HG03520 (cell line): Measurements from ENCODE around the gene G6PC3.

Source experiments
- ATAC-seq: cut with Tn5 transposase; IDR thresholded peaks from one replicate; pipeline ENCODE4 v1.9.1; 2021; ENCODE audit warnings: mild to moderate bottlenecking, moderate library complexity; ENCODE audit not compliant: unreplicated experiment

Gene G6PC3

DNA sequence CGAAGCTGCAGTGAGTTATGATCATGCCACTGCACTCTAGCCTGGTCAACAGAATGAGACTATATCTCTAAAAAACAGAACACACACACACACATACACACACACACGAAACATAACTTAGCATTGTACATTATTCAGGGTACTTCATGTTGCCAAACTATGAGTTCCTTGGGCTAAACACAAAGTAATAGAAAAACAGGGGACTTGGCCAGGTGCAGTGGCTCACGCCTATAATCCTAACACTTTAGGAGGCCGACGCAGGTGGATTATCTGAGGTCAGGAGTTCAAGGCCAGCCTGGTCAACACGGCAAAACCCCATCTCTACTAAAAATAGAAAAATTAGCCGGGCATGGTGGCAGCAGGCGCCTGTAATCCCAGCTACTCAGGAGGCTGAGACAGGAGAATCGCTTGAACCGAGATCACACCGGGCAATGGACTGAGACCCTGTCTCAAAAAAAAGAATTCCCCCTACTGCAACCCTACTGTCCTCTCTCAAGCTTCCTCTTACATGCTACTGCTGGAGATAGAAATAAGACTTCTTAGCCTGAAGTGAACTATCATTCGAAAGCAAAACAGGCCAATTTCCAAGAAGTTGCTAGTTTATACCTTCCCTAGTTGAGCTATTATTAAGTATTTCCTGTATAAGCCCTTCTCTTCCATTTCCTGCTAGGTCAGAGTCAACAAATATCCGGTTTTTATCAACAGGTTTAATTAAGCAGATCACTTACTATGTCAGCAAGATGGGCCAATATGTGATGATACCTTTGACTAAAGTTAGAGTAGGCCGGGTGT, 11.2 kb upstream of the G6PC3 start:
- no peak for ATAC-seq

DNA sequence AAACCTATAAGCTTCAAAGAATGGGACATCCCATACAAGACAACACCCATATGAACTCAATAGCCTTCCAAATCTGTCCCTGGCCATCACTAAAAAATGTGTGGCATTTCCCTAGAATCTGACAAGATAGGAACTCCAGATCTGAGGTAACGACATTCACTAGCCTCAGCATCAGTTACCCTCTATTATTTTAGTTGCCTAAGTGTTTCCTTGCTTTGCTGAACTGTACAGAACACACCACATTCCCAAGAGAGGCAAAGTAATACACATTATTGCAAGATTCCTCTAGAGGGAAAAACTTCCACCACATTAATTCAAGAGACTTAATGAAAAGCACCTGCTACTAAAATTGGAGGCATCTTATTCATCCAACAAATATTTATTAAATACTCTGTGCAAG, 9.1 kb upstream of the G6PC3 start:
- ATAC-seq, result no peak

DNA sequence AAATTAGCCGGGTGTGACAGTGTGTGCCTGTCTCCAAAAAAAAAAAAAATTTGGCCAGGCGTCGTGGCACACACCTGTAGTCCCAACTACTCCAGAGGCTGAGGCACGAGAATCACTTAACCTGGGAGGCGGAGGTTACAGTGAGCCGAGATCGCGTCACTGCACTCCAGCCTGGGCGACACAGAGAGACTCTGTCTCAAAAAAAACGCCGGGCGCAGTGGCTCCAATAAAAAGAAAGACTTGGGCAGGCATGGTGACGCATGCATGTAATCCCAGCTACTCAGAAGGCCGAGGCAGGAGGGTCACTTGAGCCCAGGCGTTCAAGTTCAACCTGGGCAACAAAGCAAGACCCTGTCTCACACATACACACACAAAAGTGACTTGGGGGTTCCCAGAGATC, 7.7 kb upstream of the G6PC3 start:
- ATAC-seq, result no peak

DNA sequence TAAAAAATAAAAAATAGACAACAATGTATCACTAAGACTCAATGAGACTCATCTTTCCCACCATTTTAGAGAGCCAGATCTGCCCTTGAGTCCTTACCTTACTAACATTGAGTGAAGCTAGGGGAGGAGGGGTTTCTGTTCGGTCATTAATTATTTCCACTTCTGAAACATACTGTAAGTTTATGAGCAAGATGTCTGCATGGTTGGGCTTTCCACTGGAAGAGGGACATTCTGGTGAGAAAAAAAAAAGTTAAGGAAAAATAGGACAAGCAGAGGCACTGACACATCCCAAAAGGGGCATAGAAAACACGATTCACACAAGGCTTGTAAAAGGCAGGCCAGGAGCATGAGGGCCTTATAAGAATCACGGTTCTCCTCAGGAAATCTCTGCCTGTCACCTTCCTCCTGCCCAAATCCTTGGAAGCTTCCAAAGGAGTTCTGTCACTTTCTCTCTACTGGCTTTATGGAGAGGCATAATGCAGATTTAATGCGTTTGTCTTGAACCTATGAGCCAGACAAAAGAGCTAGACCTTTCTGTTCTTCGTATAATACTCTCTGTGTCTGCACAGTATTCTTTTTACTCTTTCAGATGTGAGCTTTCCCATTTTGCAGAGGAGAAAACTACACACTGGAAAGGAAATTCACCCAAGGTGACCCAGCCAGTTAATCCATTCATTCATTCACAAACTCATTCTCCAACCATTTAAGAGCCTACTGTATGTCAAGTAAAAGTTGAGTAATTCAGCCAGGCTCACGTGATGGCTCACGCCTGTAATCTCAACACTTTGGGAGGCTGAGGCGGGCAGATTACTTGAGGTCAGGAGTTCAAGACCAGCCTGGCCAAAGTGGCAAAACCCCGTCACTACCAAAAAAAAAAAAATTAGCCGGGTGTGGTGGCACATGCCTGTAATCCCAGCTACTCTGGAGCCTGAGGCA, 6.6 kb upstream of the G6PC3 start:
- ATAC-seq, result no peak

DNA sequence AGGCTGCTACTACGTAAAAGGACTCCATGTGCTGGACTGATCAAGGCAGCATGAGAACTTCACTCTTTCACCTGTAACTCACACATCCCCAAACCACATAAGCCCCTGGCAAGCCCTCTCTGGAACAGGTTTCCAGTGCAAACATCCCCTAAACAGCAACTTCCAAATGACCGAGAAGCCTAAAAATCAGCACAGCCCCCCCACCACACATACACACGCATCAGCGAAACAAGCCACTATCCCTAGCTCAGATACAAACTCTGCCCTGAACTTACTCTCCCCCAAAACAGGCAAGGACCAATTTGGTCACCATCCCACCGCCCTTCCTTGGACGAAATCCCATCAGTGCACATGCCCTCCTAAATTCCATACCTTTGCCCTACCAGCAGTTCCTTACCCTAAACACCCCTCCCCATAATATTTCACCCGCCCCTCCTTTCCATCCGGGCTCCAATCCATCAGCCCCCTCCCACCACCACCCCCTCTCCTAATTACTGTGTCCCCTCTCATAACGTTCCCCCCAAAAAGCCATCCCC, 4.8 kb upstream of the G6PC3 start:
- no peak for ATAC-seq

DNA sequence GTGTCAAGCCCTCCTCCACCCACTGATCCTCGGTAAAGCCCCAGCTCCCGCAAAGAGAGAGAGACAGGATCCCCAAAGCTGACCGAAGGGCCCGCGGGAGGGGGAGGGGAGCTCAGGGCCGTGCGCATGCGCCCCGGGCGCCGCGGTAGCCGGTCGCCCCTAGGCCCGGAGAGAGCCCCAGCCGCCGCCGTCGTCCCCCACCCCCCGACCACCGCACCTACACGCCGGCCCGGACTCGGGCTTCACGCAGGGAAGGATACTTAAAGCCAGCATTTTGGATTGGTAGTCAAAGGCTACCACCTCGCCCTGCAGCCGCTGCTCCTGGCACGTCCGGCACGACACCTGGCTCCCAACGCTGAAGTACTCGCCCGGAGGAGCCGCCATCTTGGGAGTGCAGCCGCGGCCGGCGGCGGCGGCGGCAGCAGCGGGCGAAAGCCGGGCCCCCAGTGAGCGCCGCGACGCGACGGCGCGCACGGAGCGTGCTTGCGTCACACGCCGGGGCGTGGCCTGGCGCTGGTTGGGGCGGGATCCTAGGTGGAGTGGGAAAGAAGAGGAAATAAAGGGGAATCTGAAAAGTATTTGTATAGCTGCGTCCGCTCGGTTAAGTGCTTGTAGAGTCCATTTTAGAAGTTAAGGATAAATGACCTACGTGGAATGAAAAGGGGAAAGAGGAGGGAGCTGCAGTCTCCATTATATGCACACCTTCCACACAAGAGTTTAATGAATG, 4.2 kb upstream of the G6PC3 start, which contains the start of gene LSM12:
TSS of gene LSM12 (minus strand) at position 468 of the 727 bp plus-strand sequence. CDS start at position 384, 84 bp downstream.
- ATAC-seq, result peak; percentile 62

DNA sequence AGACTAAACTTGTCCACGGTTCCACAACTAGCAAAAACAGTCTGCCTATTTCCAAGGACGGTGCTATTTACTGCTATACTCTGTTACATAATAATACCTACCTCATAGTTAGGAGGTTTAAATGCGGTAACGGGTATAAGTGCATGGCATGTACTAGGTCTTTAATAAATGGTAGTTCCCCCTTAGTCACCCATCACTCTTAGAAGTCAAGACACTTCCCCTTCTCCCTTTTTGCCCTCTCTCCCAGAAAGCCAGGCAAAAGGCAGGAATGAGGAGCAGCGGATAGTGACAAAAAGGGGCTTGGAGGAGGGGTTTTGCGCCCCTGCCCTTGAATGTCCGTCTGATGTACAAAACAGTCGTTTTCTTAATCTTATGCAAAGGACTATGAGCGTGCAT, 3.0 kb upstream of the G6PC3 start:
- ATAC-seq, result no peak

DNA sequence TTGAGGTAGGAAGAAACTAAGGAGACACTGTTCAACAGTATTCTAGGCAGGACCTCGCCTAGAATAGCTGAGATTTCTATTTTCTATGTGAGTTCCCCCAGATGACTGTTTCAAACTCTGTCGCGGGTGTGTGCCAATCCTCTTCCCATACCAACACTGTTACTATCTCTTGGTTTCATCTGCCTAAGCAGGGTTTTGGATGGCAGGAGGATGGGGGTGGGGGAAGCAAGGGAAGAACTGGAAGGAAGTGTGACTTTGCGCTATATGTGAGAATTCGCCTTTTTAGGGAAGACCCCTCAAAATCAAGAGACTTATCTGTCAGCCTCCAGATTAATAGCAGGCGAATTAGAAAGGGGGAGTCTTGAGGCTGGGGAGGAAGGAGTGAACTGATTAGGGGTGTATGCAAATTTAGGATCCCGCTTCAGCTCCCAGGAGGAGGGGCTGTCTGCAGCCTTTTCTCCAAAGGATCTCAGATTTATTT, 521 bp upstream of the G6PC3 start:
- ATAC-seq, result no peak

DNA sequence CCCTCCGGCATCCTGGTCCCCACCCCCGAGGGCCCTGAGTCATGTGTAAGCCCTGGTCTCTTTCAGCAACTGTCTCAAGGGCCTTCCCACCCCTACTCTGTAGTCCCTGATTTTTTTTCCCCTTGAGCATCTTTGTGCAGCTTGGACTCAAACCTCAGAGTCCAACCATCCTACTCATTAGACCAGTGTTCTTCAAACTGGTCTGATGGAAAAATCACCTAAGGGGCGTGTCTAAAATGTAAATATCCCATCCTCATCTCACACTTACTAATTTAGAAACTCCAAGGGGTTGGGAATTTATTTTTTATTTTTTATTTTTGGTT, 624 bp downstream of the G6PC3 start:
- ATAC-seq, result peak; percentile 26

DNA sequence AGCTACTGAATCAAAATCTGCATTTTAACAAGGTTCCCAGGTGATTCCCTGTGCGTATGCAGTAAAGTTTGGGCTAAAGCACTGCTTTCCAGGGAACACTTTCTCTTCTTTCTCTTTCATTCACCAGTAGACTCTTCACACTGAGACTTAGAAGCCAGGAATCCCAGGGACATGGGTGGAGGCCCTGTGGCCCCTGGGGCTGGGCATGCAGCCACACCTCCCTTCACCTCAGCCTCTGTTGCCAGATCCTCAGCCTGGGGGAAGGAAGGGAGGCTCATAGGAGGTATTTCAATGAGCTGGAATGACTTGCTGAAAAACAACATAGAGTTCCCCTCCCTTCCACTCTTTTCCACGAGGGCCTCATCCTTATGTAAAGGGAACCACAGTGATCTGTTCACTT, 1.2 kb downstream of the G6PC3 start:
- ATAC-seq, result no peak

DNA sequence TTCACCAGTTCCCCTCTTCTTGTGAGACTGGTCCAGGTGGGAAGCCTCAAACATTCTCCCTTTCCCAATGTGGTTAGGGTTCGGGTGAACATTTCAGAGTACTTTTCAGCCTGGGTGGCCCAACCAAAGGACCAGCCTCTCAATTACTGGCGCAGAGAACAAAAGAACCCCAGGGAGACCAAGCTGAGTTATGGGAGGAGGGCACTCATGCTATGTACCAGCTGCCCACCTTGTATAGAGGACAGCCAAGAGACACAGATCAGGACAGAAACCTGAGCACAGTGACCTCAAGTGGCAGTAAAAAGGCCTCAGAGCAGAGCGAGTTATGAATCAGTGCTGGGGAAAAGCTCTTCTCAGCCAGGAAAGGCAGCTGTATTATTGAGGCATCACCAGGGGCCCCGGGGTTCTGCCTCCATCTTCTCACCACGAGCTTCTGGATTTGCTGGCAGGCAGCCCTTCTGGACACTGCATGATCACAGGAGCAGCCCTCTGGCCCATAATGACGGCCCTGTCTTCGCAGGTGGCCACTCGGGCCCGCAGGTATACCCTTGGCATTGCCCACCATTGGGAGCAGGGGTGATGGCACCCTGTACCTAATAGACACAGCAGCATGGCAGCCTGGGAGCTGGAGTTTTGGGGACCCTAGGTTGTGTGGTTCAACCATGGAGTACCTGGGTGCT, 3.8 kb downstream of the G6PC3 start:
- ATAC-seq, result no peak

DNA sequence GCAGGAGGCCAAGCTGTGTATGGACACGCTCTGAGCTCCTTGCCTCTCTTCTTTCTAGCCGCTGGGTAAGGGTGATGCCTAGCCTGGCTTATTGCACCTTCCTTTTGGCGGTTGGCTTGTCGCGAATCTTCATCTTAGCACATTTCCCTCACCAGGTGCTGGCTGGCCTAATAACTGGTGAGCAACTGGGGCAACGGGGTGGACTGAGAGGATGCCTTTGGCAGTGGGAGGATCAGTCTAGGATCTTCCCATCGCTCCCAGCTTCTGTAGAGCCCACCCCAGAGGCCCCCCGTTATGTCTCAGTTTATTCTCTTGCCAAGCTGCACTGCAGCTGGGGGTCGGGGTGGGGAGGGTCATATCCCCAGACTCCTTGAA, 4.4 kb downstream of the G6PC3 start:
- ATAC-seq, result no peak

DNA sequence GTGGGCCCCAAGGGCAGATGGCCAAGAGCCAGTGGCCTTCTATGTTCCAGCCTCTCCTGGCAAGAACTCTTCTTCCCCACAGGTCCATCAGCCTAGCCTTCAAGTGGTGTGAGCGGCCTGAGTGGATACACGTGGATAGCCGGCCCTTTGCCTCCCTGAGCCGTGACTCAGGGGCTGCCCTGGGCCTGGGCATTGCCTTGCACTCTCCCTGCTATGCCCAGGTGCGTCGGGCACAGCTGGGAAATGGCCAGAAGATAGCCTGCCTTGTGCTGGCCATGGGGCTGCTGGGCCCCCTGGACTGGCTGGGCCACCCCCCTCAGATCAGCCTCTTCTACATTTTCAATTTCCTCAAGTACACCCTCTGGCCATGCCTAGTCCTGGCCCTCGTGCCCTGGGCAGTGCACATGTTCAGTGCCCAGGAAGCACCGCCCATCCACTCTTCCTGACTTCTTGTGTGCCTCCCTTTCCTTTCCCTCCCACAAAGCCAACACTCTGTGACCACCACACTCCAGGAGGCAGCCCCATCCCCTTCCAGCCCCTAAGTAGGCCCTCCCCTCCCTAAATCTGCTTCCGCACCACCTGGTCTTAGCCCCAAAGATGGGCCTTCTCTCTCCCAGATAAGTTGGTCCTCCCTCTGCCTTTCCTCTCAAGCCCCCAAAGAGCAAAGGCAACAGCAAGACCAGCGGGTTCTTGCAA, 5.2 kb downstream of the G6PC3 start:
- ATAC-seq, result no peak

DNA sequence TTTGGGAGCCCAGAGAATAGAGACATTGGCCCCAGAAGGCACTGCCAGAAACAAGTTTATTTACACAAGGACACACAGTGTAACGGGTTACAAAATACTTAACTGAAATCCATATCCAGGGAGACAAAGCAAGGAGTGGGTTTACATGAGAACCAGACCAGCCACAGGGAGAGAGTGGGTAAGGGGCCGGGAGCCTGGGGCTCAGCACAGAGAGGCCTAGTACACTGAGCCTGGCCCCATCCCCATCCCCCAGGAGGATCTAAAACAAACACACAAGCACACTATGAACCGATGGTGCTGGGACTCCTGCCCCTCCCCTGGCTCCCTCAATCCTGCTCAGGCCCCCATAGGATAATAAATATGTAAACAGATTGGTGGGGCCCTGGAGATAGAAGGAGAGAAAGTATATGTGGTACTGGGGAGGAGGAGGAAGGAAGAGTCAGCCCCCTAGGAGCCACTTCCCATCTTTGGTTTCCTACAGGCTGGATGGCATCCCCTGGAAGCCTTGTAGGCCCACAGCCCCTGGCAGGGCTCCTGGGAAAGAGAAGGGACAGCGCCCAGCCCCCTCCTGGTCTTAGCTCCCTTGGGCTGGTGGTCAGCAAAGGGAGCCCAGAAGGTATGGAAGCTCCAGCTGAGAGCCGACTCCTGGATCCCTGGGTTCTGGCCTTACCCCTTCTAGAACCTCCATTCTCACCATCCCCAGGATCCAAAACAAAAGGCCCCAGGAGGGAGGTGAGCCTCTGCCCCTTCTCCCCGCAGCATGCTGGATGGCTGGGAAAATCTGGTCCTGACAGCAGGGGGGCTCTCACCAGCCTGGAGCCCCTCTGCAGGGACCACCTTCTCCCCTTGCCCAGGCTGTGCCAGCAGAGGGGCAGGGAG, 6.4 kb downstream of the G6PC3 start:
- no peak for ATAC-seq

DNA sequence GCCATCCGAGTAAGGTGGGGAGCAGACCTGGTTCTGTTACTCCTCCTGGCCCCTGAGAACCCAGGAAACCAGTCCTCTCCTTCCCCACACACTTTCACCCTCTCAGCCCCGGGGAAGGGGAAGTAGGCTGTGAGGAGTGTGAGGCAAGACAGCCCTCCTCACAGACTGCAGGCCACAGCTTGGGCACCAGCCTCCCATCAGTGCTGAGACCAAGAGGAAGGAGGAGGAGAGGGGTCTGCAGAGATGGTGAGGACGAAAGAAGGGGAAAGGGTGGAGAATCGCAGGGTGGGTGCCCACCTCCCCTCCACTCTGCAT, 7.0 kb downstream of the G6PC3 start:
- ATAC-seq, result no peak

DNA sequence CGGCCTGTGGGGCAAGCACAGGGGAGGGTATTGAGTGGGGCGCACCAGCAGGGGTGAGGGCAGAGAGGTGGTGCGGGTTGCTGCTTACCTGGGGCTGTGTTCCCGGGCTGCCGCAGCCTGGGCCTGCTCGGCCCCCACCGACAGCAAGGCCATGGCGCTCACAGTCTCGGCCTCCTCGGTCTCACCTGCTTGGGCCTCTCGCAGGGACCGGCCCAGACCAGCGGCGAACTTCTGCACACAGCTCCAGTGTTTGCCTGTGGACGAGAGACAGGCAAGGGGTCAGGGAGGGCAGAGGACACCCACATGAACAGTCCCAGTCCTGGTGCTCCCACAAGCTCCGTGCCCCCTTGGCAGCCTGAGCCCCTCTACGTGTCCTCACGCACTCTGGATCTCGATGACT, 7.9 kb downstream of the G6PC3 start:
- no peak for ATAC-seq

DNA sequence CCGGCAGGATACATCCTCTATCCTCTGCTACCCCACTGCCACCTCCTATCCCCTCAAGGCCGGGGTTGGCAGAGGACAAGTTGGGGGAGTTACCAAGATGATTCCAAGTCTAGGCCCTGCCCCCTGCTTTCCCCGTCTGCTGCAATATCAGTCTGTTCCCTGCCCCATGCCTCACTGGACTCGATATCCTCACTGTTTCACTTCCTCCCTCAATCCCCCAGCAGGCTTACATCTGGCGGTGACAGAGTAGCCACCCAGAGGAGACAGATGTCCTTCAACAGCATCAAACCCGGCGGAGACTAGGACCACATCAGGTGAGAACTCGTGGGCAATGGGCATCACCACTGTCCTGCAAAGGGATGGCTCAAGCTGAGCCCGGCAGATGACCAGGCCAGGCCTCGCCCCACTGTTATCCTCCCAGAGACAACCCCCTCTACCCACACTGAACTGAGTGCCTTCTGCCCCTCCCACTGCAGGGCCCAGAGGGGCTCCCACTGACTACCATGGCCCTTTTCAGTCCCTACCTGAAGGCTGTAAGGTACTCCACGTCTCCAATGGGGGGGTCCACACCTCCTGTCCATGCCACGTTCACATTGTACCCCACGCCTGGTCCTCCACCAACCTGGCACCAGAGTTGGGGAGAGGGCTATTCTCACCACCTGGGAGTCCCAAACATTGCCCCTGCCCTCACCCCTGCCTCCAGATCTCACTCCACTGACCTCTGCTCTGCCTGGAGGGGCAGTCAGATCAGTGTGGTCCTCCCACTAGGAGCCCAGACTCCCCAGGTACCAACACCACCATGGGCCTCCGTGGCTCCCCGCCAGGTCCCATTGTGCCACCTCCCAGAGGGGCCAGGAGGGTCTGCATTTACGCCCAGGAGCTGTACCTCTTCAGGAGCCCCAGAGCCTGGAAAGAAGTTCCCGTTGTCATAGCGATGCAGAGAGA, 9.6 kb downstream of the G6PC3 start:
- ATAC-seq, result no peak

DNA sequence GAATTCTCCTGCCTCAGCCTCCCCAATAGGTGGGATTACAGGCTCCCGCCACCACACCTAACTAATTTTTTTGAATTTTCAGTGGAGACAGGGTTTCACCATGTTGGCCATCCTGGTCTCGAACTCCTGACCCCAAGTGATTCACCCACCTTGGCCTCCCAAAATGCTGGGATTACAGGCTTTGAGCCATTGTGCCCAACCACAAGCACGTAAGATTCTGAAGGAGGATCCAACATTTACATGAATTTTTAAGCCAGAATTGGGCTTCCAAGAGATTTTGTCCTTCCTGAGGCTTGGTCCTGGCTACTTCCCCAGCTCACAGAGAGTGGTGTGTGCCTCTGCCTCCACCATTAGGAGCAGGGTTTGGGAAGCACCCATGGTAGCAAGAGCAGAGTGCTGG, 11.1 kb downstream of the G6PC3 start:
- no peak for ATAC-seq
